GM19468 (cell line): ENCODE results near the gene DNAJC30.

Experiments used
- ATAC-seq: cut with Tn5 transposase; IDR thresholded peaks from one replicate; pipeline ENCODE4 v1.9.1; 2021; ENCODE audit warnings: mild to moderate bottlenecking, moderate library complexity, moderate number of reproducible peaks; ENCODE audit not compliant: unreplicated experiment; ENCODE audit errors: extremely low read depth

DNAJC30 gene

DNA sequence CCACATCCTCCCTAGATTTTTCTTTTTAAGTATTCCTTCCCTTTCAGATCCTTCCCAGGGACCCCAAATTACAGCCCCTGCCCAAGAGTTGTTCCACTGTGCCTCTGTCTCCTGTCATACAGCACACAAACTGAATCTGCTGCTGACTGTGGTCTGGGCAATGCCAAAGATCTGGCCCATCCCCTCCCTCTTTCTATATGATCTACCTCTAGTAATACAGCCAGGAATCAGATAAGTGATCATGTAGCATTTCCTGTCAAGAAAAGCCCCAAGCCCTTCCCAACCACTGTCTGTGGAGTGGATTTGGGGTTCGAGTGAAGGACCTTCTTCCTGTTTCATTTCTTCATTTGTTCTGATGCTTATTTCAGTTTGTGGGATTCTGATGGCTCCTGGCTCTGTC is 29.5 kb upstream of the DNAJC30 start:
- ATAC-seq = no peak

- no peak for ATAC-seq
These were observed 25.8 kb upstream of the DNAJC30 start for GRCh38 chr7:73708961-73709549.

GRCh38 chr7:73707045-73707631 is 23.9 kb upstream of the DNAJC30 start:
- no peak for ATAC-seq

- ATAC-seq = no peak
These were observed 23.1 kb upstream of the DNAJC30 start for GRCh38 chr7:73706126-73707044.

DNA sequence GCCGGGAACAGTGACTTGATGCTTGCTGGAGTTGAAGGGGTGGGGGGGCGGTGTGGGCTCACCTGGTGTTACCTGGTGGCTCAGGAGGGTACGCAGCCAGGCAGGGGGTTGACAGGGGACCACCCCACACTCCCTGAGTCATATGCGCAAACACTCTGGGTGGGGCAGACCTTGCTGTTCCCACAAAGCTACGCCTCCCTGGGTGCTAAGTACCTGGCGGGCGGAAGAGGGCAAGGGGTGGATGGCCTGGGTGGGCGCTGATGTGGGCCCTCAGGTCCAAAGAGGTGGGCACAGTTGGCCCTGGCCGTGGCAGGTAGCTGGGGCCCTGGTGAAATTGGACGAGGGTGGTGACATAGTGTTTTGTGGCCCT is 22.3 kb upstream of the DNAJC30 start:
- ATAC-seq = no peak

GRCh38 chr7:73704640-73705550 is 21.6 kb upstream of the DNAJC30 start:
- ATAC-seq = no peak

GRCh38 chr7:73703757-73704639 is 20.7 kb upstream of the DNAJC30 start:
- ATAC-seq = no peak

GRCh38 chr7:73703225-73703624 is 20.0 kb upstream of the DNAJC30 start:
- ATAC-seq = no peak

DNA sequence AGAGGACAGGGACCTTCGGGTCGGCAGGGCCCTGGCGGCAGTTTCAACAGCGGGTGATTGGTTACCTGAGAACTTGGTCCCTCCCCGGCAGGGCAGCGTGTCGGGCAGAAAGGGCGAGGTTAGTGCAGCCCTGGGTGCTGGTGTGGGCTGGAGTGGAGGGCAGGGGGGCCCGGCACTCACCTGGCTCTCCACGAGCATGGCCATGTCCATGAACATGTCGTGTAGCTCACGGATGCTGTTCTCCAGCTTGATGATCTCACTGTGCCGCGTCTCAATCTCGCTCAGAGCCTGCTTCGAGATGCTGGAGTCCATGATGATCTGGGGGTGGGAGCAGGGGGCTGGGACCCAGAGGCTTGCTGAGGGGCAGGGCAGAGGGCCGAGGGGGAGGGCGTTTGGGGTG is 19.4 kb upstream of the DNAJC30 start:
- ATAC-seq = no peak

DNA sequence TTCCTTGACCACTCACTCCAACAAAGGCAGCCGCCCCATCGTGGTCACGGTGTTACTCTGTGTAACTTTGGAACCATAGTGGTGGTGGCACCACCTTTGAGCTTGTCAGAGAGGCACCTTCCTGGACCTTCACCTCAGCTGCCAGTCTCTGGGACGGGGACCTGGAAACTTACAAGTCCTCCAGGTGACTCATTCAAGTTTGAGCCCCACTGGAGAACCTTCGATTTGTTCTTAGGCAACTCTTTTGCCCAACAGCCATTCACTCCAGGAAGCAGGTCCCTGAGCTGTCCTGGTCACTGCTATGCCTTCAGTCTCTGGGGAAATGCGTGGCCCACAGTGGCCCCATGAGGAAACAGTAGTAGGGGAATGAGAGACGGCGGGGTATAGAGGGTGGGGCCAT is 19.0 kb upstream of the DNAJC30 start:
- no peak for ATAC-seq

DNA sequence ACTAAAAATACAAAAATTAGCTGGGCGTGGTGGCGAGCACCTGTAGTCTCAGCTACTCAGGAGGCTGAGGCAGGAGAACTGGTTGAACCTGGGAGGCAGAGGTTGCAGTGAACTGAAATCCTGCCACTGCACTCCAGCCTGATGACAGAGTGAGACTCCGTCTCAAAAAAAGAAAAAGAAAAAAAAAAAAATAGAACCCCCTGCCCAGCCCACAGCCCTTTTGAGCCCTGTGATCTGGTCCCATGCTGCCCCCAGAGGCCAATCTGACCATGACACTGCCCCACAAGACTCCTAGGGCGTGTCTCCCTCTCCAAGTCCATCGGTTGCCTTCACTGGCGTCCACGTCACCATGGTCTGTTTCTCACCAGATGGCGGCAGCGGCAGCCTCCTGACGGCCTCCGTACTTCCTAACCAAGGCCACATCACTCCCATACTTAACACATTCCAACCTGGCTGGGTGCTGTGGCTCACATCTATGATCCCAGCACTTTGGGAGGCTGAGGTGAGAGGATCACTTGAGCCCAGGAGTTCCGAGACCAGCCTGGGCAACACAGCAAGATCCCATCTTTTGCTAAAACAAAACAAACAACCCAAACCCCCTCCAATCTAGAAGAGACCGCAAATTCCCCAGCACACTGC is 18.2 kb upstream of the DNAJC30 start:
- ATAC-seq = no peak

DNA sequence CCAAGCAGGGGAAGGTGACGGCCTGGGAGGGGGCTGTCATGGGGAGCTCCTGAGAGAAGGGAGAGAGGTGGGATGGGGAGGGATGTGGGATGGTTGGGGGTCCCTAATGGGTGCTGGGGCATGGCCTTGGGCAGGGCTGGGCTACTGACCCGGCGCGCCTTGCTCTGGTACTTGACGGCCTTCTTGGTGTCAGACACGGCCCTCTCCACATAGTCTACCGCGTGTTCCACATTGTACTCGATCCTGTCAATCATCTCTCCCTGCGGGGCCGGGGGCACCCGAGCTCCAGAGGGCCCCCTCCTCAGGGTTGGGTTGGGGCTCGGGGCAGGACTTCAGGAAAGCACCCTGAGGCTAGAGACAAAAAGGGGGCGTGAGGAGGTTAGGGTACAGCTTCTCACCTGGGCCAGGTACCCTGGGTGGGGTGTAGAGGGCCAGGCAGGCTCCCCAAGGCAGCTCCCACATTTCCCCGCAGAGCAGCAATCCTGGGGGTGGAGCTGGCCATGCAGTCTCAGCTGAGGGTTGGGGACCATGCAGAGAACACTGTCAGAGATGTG is 17.4 kb upstream of the DNAJC30 start:
- no peak for ATAC-seq

- ATAC-seq = no peak
These were observed 16.8 kb upstream of the DNAJC30 start for GRCh38 chr7:73700069-73700423.

DNA sequence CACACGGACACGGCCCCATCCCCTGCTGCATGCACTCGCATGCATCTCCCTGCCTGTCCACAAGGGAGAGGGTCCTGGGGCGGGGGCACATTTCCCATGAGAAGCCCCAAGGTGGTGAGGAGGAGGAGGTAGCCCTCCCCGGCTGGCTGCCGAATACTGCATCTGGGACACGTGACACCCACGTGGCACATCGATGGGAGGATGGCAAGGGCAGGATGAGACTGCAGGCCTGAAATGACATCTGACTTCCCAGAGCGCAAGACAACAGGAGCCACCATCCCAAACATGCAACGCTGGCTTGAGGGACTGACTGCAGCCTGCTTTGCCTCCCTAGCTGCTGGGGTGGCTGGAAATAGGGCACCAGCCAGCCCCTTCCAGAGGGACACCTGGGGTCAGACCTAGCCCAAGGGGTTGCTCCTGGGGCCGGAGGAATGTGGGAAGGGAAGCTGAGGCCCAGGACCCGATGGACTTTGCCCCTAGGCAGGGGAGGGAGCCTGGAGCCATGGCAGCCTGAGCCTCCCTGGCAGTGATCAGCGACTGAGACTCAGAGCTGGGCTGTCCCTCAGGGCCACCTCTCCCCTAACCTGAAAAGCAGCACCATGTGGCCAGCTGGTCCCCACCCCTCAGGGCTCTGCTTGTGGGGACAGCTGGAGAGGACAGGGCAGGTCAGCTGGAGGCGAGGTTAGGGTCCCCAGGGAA is 16.3 kb upstream of the DNAJC30 start:
- ATAC-seq = no peak

- ATAC-seq = no peak
These were observed 15.2 kb upstream of the DNAJC30 start for GRCh38 chr7:73698410-73698809.

DNA sequence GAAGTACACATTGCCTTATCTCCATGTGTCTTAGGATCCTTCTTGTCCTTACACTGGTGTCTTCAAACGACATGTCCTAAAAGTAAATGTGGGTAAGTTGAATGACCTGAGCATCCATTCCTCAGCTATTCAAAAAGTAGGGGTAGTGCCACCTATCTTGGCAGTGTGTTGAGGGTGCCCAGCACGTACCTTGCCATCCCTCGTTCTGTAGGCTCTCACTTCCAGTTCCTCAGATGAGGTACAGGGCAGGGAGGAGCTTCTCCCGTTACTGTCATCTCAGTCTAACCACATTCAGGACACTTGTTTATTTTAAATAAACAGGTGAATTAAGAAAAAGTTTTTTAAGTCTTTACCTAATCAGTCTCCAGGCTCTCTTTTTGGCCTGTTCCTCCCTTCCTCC is 13.1 kb upstream of the DNAJC30 start:
- ATAC-seq = no peak

DNA sequence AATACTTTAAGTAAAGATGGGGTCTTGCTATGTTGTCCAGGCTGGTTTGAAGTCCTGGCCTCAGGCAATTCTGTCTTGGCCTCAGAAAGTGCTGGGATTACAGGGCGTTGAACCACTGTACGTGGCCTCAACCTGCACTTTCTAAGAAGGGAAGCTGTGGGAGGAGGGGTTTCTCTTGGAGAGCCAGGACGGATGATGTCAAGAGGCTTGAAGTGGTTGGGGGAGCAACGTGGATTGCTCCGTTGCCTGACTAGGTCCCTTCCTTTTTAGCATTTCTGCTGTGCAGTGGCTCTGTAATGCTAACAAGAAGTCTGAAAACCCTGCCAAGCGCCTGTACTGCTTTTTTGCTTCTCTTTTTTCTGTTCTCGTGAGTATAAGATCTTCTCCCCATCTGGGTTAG is 7.4 kb upstream of the DNAJC30 start:
- no peak for ATAC-seq

DNA sequence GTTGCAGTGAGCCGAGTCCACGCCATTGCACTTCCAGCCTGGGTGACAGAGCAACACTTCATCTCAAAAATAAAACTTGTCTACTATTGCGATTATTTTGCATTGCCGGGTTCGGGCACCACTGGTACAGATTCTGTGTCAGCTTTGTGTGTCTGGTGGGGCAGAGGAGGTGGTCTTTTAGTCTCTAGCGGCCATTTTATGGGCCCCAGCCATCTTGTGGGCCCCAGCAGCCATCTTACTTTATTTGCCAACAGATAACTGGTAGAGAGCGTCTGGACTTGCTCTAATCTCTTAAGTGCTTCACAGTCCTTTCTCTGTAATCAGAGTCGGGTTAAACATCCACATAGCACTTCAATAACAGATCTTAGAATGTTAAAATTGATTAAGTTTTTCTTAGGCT is 5.0 kb upstream of the DNAJC30 start:
- ATAC-seq = no peak
